Activated CD8-positive, alpha-beta T cell treated with anti-CD3 and anti-CD28 coated beads, Interleukin-2, amount 10 ng/mL, durations not matched to agents 7 days and 5 days (primary cell): ENCODE data around the gene PRCP. TPM values are rescaled to one million over a fixed set of nuclear protein-coding genes. Genes with fewer than 3 reads are reported as not detected.

ENCODE experiments used
- ATAC-seq: fragments of 150-1000 bp; cut with Tn5 transposase; one replicate; pipeline ENCODE4 v1.10.0; 2021; ENCODE audit warnings: moderate library complexity
- CTCF ChIA-PET: fragments of 350-600 bp; sonication (Branson Sonifier 250); formaldehyde crosslinking; loops from one replicate; lab custom pipeline; 2021; ENCODE audit warnings: antibody characterized with exemption; lab: Charles Lee
- POLR2A ChIA-PET: fragments of 350-600 bp; sonication (Branson Sonifier 250); formaldehyde crosslinking; loops from one replicate; lab custom pipeline; 2021; ENCODE audit warnings: antibody characterized with exemption; lab: Charles Lee
- DNase-seq: peaks from one replicate; pipeline ENCODE4 v3.0.0-alpha.2; 2020
- H3K27ac Mint-ChIP-seq: one replicate; pipeline ENCODE4 v1.8.0; 2021; ENCODE audit warnings: mild to moderate bottlenecking, mixed read lengths
- H3K27me3 Mint-ChIP-seq: one replicate; pipeline ENCODE4 v1.8.0; 2021; ENCODE audit warnings: low read depth, mixed read lengths
- H3K36me3 Mint-ChIP-seq: one replicate; pipeline ENCODE4 v1.8.0; 2021; ENCODE audit warnings: low read depth, mixed read lengths
- H3K4me1 Mint-ChIP-seq: one replicate; pipeline ENCODE4 v1.8.0; 2021; ENCODE audit warnings: low read depth, mixed read lengths
- H3K4me3 Mint-ChIP-seq: one replicate; pipeline ENCODE4 v1.8.0; 2021; ENCODE audit warnings: mild to moderate bottlenecking, mixed read lengths
- H3K9me3 Mint-ChIP-seq: one replicate; pipeline ENCODE4 v1.8.0; 2022; ENCODE audit warnings: mixed read lengths; ENCODE audit not compliant: insufficient read depth
- total RNA-seq, 2 experiments: library from RNA; stranded (reverse); gene quantifications; one replicate each; pipeline ENCODE4 v1.2.3, GENCODE V29; 2021

Gene PRCP
- total RNA-seq, 2 experiments from 2014 or later = 17.2 to 18.2 TPM

DNA sequence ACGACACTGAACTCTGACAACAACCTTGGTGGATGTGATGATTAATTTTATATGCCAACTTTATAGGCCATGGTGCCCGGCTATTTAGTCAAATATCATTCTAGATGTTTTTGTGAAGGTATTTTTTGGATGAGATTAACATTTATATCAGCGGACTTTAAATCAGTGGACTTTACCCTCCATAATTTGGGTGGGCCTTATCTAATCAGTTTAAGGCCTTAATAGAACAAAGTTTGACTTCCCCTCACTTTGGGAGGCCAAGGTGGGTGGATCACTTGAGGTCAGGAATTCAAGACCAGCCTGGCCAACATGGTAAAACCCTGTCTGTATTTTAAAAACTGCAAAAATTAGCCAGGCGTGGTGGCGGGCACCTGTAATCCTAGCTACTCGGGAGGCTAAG is 4.0 kb downstream of the PRCP start:
- no peaks in the 10 kb centered on the region for H3K27me3 Mint-ChIP-seq
- no peak overlapping the region for H3K27ac Mint-ChIP-seq
- POLR2A ChIA-PET = no interaction called here

GRCh38 chr11:82895437-82896091 is 4.7 kb downstream of the PRCP start:
- no peak for ATAC-seq
- H3K36me3 Mint-ChIP-seq = peaks cover 2% of the 10 kb centered on the region
- H3K9me3 Mint-ChIP-seq = no peaks in the 10 kb centered on the region
- POLR2A ChIA-PET = no interaction called here
- CTCF ChIA-PET = interaction anchor here (0.7 to 2.1 kb wide), 3 partner anchors 11 to 32 kb away, joined by 4 to 21 read pairs (median 6); no protein-coding TSS in a partner anchor
- no peaks in the 10 kb centered on the region for H3K27me3 Mint-ChIP-seq
- peaks cover 27% of the 10 kb centered on the region for H3K4me1 Mint-ChIP-seq
- DNase-seq = no peak
- no peak overlapping the region for H3K27ac Mint-ChIP-seq
- no peak overlapping the region for H3K4me3 Mint-ChIP-seq

More for the DNA sequence above, 4.0 kb downstream of the PRCP start:
- DNase-seq = no peak
- Mint-ChIP-seq H3K4me3 (no peak overlapping the region), H3K4me1 (peaks cover 27% of the 10 kb centered on the region), H3K36me3 (peaks cover 2% of the 10 kb centered on the region), H3K9me3 (no peaks in the 10 kb centered on the region)
- no peak for ATAC-seq
- CTCF ChIA-PET = interaction anchor here (0.6 to 2.1 kb wide), 3 partner anchors 11 to 1138 kb away, joined by 3 to 21 read pairs (median 6); no protein-coding TSS in a partner anchor

- Mint-ChIP-seq H3K27ac (no peak overlapping the region), H3K9me3 (no peaks in the 10 kb centered on the region), H3K4me3 (no peak overlapping the region), H3K4me1 (peaks cover 11% of the 10 kb centered on the region), H3K27me3 (no peaks in the 10 kb centered on the region), H3K36me3 (peaks cover 2% of the 10 kb centered on the region)
- ATAC-seq (no peak), DNase-seq (no peak)
- ChIA-PET CTCF (interaction anchor here (1.0 to 3.6 kb wide), 5 partner anchors 8 to 357 kb away, joined by 3 to 15 read pairs (median 5); partner anchors contain the start of genes DDIAS and PRCP), POLR2A (no interaction called here)
Observed at GRCh38 chr11:82892611-82893169, 7.5 kb downstream of the PRCP start.

DNA sequence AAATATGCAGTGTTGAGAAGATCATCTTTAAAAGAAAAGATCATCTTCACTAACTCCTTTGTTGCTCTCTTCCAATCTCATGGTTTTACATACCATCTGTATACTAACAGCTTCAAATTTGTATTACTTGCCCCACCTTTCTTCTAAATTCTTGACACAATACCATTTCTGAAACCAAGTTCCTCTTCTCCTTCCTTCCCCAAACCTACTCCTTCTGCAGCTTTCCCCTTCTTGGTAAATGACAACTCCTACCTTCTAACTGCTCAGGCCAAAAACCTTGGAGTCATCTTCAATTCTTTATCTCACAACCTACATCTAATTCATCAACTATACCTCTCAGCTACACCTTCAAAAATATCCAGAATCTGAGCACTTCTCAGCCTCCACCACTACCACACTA is 9.3 kb downstream of the PRCP start:
- Mint-ChIP-seq H3K4me3 (no peak overlapping the region), H3K9me3 (no peaks in the 10 kb centered on the region), H3K27ac (no peak overlapping the region), H3K27me3 (no peaks in the 10 kb centered on the region), H3K36me3 (no peaks in the 10 kb centered on the region), H3K4me1 (no peaks in the 10 kb centered on the region)
- ATAC-seq (no peak), DNase-seq (no peak)
- POLR2A ChIA-PET = no interaction called here
- CTCF ChIA-PET = interaction anchor here (1.9 to 3.6 kb wide), 3 partner anchors 9 to 173 kb away, joined by 4 to 15 read pairs (median 9); partner anchors contain the start of genes DDIAS and PRCP

GRCh38 chr11:82890002-82890341 is 10.3 kb downstream of the PRCP start:
- DNase-seq (no peak), ATAC-seq (no peak)
- Mint-ChIP-seq H3K4me3 (no peak overlapping the region), H3K27me3 (no peaks in the 10 kb centered on the region), H3K4me1 (no peaks in the 10 kb centered on the region), H3K27ac (no peak overlapping the region), H3K36me3 (no peaks in the 10 kb centered on the region), H3K9me3 (no peaks in the 10 kb centered on the region)
- ChIA-PET CTCF (interaction anchor here (2.5 to 3.6 kb wide), 2 partner anchors 10 to 23 kb away, joined by 9 to 15 read pairs; partner anchors contain the start of genes DDIAS and PRCP), POLR2A (interaction anchor here (1.2 kb wide), 1 partner anchor 10 kb away, joined by 3 read pairs; the partner anchor contains the start of gene PRCP)

DNA sequence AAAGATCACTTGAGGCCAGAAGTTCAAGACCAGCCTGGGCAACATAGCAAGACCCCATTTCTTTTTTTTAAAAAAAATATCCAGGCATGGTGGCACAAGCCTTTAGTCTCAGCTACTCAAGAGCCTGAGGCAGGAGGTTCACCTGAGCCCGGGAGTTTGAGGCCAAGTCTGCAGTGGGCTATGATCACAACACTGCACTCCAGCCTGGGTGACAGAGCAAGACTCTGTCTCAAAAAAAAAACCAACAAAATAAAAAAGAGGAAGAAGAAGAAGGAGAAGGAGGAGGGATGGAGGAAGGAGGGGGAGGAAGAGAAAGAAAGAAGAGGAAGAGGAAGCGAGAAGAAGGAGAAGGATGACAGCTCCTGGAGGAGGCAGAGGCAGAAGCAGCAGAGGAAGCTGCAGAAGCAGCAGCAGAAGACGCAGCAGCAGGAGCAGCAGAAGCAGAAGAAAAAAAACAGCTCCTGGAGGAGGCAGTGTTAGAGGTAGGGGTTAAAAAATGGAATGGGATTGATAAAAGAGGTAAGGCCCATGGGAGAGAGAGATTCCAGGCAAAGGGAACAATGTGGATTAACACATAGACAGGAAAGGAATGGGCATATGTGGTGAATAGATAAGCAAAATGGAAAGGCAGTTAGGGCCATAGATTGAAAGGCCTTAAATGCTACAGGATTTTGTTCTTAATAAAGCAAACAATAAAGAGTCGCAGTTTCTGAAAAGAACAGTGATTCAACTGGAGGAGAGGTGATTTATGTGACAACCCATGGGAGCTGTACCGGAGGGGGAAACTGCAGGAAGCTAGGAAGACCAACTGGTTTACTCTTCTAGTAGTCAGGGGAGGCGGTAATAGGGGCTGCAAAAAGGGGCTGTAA is 10.9 kb downstream of the PRCP start:
- CTCF ChIA-PET = interaction anchor here (2.5 to 3.6 kb wide), 2 partner anchors 11 to 22 kb away, joined by 9 to 15 read pairs; partner anchors contain the start of genes DDIAS and PRCP
- no peaks in the 10 kb centered on the region for H3K36me3 Mint-ChIP-seq
- ATAC-seq (no peak), DNase-seq (no peak)
- POLR2A ChIA-PET = interaction anchor here (1.2 kb wide), 1 partner anchor 11 kb away, joined by 3 read pairs; the partner anchor contains the start of gene PRCP
- no peak overlapping the region for H3K27ac Mint-ChIP-seq
- H3K9me3 Mint-ChIP-seq = no peaks in the 10 kb centered on the region
- H3K4me3 Mint-ChIP-seq = no peak overlapping the region
- no peaks in the 10 kb centered on the region for H3K4me1 Mint-ChIP-seq
- no peaks in the 10 kb centered on the region for H3K27me3 Mint-ChIP-seq

DNA sequence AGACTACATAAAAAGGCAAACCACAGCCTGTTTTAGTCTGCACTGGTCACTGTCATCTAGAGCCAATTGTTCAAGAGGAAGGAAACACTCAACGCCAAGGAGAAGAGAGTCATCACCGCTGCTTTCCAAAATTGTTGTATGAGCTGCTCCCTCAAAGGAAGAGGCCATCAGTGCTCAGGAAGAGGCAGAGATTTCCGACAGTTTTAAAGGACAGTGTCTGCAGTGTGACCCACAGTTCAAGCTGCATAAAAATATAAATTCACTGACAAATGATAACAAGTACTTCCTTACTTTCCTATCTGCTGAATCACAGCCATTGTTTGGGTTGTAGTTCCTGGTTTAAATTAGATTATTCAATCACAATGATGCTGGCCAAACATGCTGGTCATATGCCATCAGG is 16.4 kb downstream of the PRCP start:
- H3K4me3 Mint-ChIP-seq = no peak overlapping the region
- H3K9me3 Mint-ChIP-seq = no peaks in the 10 kb centered on the region
- no peaks in the 10 kb centered on the region for H3K4me1 Mint-ChIP-seq
- POLR2A ChIA-PET = no interaction called here
- H3K27me3 Mint-ChIP-seq = no peaks in the 10 kb centered on the region
- no peak for ATAC-seq
- CTCF ChIA-PET = interaction anchor here (2.6 kb wide), 1 partner anchor 16 kb away, joined by 18 read pairs; no protein-coding TSS in a partner anchor
- no peak overlapping the region for H3K27ac Mint-ChIP-seq
- H3K36me3 Mint-ChIP-seq = peaks cover 5% of the 10 kb centered on the region
- DNase-seq = no peak

GRCh38 chr11:82874646-82875523 is 25.3 kb downstream of the PRCP start:
- POLR2A ChIA-PET = interaction anchor here (1.2 kb wide), 1 partner anchor 282 kb away, joined by 3 read pairs; the partner anchor contains the start of gene PCF11
- no peak overlapping the region for H3K27ac Mint-ChIP-seq
- H3K4me3 Mint-ChIP-seq = no peak overlapping the region
- H3K27me3 Mint-ChIP-seq = no peaks in the 10 kb centered on the region
- no peak for ATAC-seq
- H3K36me3 Mint-ChIP-seq = peaks cover 14% of the 10 kb centered on the region
- CTCF ChIA-PET = no interaction called here
- peaks cover 21% of the 10 kb centered on the region for H3K4me1 Mint-ChIP-seq
- H3K9me3 Mint-ChIP-seq = peaks cover 6% of the 10 kb centered on the region
- no peak for DNase-seq

DNA sequence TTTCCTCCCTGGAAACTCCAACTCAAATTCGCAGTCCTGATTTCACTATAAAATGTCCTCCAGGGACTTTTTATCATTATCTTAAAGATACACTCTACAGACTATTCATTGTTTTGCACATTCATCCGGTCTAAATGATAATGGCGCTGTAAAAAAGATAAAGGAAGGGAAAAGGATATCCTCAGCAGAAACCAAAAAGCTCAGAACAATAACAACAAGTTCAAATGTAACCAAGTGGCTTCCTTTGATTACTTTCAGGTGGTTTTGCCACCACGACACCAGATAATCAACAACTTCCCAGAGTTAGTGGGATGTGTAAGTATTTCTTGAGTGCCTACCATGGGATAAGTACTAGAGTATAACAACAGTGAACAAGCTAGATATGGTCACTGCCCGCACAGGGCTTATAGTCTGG is 26.3 kb downstream of the PRCP start:
- Mint-ChIP-seq H3K36me3 (peaks cover 14% of the 10 kb centered on the region), H3K9me3 (peaks cover 6% of the 10 kb centered on the region), H3K27ac (peak overlapping the region; percentile 56), H3K4me3 (no peak overlapping the region), H3K4me1 (peaks cover 21% of the 10 kb centered on the region), H3K27me3 (no peaks in the 10 kb centered on the region)
- ATAC-seq = peak; percentile 57
- CTCF ChIA-PET = interaction anchor here (0.7 to 1.5 kb wide), 2 partner anchors 27 to 50 kb away, joined by 3 read pairs; no protein-coding TSS in a partner anchor
- POLR2A ChIA-PET = interaction anchor here (1.2 kb wide), 1 partner anchor 283 kb away, joined by 3 read pairs; the partner anchor contains the start of gene PCF11
- DNase-seq = no peak

GRCh38 chr11:82872377-82873150 is 27.7 kb downstream of the PRCP start:
- Mint-ChIP-seq H3K27ac (no peak overlapping the region), H3K4me1 (peaks cover 23% of the 10 kb centered on the region), H3K4me3 (no peak overlapping the region), H3K27me3 (no peaks in the 10 kb centered on the region), H3K36me3 (peaks cover 8% of the 10 kb centered on the region), H3K9me3 (no peaks in the 10 kb centered on the region)
- ATAC-seq = no peak
- no peak for DNase-seq
- ChIA-PET CTCF (interaction anchor here (0.9 kb wide), 1 partner anchor 10 kb away, joined by 4 read pairs; no protein-coding TSS in a partner anchor), POLR2A (no interaction called here)
